NCI-H2107 (cell line): ENCODE results near the gene MRPL9.
"Not testable (repeated sequence)": the region's sequence is repeated elsewhere in the genome, so short reads cannot be mapped to it uniquely, and the experiment has no call there.

ENCODE experiments used
- DNase-seq: peaks from one replicate; lab custom pipeline; 2025; lab: John Stamatoyannopoulos, UW

The MRPL9 gene

DNA sequence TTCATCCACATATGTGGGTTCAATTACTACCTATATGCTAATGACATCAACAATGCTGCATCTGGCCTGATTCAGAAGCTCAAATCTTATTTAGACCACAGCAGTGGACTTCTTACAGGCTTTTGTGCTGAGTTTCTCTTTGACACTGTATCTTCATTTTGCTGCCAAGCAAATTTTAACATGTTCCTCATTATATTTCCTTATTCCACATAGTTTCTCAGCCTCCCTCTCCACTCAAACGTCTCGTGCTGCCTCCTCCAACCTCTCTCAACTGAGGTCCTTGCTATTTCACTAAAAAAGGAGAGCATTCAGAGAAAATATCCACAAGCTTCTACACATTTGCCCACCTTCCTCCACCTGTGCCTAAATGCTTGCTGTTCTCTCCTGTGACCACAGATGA, 20.5 kb upstream of the MRPL9 start:
- no peak for DNase-seq

GRCh38 chr1:151782741-151783140, 19.4 kb upstream of the MRPL9 start:
- DNase-seq: no peak

DNA sequence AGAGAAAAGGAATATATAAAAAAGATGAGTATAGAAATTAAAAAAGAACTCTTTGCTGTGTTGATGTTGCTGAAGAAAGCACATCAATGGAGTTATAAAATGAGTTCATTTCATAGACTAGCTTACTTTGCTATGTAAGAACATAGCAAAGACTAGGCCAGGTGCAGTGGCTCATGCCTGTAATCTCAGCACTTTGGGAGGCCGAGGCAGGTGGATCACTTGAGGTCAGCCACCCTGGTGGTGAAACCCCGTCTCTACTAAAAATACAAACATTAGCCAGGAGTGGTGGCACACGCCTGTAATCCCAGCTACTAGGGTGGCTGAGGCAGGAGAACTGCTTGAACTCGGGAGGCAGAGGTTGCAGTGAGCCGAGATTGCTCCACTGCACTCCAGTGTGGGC, 18.7 kb upstream of the MRPL9 start:
- not testable (repeated sequence) for DNase-seq

DNA sequence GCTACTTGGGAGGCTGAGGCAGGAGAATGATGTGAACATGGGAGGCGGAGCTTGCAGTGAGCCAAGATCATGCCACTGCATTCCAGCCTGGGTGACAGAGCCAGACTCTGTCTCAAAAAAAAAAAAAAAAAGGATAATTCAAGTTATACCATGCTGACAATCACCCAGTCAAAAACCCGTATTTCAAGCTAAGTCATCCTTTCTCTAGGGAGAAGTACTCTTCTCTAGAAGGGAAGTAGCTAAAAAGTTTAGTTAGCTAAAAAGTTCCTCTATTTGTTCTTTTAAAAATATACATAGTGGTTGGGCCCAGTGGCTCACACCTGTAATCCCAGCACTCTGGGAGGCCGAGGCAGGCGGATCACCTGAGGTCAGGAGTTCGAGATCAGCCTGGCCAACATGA, 17.4 kb upstream of the MRPL9 start:
- not testable (repeated sequence) for DNase-seq

- no peak for DNase-seq
Measured at GRCh38 chr1:151779852-151780251, 16.6 kb upstream of the MRPL9 start.

GRCh38 chr1:151777317-151777716, 14.0 kb upstream of the MRPL9 start:
- no peak for DNase-seq

DNA sequence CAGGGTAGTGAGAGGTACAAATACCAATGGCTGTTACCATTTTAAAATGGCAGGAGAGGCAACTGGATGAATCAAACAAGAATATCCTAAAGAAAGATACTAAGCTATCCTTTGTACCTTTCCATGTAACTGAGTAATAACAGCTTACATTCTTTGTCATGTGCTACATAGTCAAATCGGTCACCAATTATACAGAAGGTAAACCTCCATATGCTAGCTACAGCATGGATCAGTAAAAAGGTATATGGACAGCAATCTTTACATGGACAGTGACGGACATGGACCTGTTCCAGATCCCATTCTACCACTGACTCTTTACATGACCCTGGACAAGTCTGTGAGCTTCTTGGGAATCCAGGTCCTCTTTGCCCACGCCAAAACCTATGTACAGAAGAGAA, 13.4 kb upstream of the MRPL9 start:
- DNase-seq: no peak

DNA sequence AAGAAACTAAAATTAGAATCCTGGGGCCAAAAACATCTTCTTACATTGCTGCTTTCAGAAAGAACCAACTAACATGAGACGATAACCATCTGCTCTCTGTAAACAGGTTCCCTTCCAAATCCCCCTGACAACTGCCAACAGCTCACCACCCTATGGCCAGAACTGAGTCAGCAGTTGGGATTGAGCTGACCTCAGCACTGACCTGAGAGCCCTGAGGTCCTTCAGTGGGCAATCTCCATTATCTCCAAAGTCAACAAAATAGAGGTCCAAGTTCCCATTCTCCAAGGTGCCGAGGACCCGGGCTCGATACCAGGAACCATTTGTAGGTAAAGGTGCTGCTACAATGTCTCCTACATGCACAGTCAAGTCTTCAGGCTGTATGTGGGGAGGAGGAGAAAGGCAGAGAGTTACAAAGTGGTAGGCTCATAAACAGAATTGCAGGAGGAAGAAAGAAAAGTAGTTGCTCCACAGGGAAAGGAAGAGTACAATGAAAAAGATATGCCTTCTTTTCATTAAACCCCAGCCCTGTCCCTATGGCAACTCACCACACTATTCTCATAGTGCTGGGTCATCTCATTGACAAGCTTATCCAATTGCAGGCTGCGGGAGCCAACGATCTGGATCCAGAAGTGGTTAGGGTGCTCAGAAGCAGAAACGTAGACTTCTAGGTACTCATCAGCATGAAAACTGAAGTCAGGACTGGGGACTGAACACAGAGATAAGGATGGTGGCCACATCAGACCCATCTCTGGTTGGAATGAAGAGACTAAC, 12.8 kb upstream of the MRPL9 start:
- DNase-seq: no peak

DNA sequence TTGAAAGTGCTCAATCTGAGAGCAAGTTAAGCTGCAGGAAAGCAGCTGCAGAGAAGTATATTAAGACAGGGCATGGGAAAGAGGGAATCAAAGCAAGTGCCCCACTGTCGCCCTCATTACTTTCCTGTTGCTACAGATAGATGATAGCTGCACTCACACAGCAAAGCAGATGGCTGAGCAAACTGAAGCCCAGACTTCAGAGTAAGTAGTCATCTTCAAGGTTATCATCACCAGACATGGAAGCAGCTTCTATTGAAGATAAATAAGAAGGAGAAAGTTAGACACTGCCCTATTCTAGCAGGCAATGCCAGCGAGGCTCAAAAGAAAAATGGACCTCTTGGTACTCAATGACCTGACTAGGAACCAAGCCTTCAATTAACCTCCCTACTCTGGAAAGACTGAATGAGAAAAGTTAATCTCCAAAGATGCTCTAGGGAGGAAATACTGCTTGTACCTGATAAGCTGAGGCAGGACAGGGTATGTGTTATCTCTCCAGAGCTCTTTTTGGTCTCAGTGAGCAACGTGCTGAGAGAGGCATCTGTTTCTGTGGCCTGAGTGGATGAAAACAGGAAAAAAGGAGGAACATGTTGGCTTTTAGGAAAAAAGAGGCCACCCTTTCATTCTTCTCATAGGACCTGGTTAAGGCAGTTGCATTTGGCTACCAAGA, 11.1 kb upstream of the MRPL9 start:
- no peak for DNase-seq

DNA sequence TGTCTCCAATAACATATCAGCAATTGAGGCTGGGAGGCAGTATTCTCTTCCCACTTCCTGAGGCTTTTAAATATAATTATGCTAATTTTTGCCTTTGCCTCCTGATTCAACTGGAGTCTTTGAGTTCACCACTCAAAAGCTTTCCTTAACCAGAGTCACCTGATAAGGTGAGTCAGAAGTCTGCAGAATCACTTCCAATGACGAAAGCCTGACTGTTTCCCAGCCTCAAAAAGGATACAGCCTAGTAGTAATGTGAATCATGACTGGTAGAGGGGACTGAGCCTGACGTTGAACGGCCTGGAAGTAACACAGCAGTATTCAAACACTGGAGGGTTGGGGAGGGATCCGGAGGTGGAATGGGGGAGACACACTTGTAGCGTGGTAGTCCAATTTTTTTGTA, 10.4 kb upstream of the MRPL9 start:
- no peak for DNase-seq

DNA sequence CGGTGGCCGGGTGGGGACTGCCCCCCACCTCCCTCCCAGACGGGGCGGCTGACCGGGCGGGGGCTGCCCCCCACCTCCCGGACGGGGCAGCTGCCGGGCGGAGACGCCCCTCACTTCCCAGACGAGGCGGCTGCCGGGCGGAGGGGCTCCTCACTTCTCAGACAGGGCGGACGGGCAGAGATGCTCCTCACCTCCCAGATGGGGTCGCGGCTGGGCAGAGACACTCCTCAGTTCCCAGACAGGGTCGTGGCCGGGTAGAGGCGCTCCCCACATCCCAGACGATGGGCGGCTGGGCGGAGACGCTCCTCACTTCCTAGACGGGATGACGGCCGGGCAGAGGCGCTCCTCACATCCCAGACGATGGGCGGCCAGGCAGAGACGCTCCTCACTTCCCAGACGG, 6.0 kb upstream of the MRPL9 start:
- not testable (repeated sequence) for DNase-seq

DNA sequence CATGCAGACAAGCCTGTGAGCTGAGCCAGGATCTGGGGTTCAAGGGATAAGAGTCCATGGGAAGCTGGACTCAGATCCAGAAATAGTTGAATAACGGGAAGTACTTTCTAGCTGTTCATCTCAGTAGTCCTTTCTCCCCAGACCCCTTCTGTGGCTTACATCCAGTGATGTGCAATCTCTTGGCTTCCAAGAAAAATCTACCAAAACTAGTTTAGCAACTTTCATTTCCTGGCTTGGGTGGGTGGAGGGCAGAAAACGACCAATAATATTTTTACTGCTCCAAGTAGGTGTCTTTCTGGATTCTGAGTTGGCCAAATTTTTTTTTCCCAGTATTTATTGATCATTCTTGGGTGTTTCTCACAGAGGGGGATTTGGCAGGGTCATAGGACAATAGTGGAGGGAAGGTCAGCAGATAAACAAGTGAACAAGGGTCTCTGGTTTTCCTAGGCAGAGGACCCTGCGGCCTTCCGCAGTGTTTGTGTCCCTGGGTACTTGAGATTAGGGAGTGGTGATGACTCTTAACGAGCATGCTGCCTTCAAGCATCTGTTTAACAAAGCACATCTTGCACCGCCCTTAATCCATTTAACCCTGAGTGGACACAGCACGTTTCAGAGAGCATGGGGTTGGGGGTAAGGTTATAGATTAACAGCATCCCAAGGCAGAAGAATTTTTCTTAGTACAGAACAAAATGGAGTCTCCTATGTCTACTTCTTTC, 5.2 kb upstream of the MRPL9 start:
- not testable (repeated sequence) for DNase-seq

- DNase-seq: no peak
Measured at GRCh38 chr1:151763990-151764389, 694 bp upstream of the MRPL9 start.

DNA sequence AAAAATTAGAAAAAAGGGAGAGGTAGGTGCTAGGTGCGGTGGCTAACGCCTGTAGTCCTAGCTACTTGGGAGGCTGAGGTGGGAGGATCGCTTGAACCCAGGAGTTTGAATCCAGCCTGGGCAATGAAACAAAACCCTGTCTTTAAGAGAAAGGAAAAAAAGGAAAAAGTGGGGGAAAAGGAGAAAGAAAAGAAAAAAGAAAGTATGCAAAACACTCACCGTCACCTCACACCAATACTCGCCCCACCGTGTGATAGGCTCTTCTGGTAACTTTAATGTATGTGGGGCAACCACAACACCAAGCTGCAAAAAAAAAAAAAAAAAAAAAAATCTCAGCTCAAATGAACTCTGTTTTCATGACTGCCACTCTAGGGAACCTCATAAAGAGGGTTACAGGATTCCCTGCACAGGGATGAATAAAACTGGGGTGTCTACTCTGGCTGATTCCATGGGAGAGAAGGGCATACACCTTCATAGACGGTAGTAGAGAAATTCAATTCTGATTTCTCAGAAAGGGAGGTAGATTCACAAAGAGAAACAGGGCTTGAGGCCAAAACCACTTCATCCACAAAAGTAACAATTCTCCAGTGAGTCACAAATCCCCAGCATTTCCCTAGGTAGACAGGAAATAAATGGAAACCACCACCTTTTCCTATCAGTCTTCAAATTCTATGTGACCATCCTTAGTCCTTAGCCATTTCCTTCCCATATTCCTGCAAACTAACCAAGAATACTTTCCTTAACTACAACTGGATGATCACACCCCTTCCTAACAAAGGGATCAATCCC, 2.5 kb downstream of the MRPL9 start:
- no peak for DNase-seq

DNA sequence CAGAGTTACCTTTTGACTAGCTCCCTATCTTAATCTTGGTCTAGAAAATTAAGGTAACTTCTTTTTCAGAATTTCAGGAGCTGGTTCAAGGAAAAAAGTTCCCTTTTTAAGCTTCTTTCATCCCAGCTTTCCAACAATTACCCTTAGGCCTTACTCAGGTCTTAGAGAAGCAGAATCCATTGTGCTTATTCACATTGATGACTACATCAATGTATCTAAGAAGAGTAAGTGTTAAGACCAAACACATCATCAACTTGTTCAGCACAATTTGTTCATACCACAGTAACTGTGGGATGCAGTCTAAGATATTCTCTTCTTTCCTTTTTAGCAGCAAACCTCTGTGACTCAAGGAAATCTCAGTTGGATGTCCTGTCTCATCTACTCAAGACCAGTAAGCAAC, 4.1 kb downstream of the MRPL9 start:
- no peak for DNase-seq

- no peak for DNase-seq
Measured at GRCh38 chr1:151756291-151756690, 7.0 kb downstream of the MRPL9 start.

DNA sequence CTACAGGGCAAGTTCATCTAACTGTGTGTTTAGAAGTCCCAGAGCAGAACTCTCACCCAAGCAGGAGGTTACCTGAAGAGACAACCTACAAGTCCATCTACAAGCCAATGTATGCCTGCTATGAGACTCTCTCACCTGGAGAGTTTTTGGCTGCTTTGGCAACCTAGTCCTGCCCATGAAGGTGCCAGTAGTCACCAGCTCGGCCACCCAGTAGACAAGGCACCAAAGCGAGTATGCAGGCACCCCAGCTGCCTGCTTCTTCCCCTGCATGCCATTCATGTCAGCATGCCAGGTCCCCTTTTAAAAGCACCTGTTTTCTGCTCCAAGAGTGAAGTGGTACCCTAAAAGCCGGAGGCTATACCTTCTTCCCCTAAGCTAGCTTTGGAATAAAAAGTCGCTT, 21.8 kb downstream of the MRPL9 start:
- no peak for DNase-seq

DNA sequence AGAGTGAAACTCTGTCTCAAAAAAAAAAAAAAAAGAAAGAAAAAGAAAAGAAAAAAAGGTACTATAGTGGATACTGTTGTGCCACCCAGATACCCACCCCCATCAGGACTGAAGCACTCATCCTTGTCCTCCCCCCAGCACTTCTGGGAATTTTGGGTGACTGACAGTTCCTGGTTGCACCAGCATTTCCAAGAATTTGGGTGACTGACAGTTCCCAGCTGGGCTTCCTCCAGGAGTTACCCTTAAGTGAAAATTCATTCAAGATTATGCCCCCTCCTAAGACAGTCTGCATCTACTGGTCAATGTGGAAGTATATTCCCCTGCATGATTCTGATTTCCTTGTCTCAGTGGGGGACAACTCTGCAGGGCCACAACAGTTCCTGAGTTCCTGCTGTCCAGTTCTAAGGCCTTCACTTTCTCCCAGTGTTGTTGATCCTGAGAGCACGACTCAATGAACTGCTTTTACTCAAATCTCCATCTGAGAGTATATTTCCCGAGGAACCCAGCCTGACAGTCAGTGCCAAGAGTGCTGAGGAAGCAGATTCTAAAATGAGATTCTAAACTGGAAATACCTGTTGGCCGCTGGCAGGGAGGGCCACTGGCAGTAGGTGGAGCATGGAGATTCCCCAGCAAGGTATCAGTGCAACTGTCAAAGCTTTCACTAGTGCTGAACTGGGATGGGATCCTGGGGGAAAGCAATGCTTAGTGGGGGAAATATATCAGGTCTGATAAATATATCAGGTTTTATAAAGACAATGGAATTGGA, 23.5 kb downstream of the MRPL9 start:
- DNase-seq: no peak

- DNase-seq: no peak
Measured at GRCh38 chr1:151737479-151737878, 25.8 kb downstream of the MRPL9 start.

DNA sequence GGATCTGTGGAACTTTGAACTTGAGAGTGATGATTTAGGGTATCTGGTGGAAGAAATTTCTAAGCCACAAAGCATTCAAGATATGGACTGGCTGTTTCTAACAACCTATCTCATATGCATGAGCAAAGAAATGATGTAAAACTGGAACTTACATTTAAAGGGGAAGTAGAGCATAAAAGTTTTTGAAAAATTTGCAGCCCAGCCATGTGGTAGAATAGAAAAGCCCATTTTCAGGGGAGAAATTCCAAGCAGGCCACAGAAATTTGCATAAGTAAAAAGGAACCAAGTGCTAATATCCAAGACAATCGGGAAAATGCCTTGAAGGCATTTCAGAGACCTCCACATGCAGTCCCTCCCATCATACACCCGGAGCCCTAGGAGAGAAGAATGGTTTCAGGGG, 26.3 kb downstream of the MRPL9 start:
- no peak for DNase-seq

- not testable (repeated sequence) for DNase-seq
Measured at GRCh38 chr1:151733995-151734394, 29.3 kb downstream of the MRPL9 start.

DNA sequence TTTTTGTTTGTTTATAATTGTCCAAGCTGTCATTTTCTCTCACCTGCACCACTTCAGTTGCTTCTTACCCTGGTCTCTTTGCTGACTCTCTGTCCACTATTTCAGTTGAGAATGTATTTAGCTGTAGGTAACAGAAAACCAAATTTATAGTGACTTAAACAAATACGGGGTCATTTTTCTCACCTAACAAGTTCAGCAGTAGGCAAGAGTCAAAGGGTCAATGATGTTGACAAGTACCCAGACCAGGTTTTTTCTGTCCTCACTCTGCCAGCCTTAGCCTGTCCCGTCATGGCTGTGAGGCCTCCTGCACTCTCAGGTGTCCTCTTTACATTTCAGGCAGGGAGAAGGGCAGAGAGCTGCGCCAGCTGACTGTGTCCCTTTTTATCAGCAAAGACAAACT, 30.2 kb downstream of the MRPL9 start:
- no peak for DNase-seq
